Measurements from ENCODE around the gene SERGEF. TPM values are rescaled to one million over a fixed set of nuclear protein-coding genes. Genes with fewer than 3 reads are reported as not detected.

Gene SERGEF
- total and polyA plus RNA-seq, 4 donors: 20.2 to 85.0 (median 26.9) TPM

DNA sequence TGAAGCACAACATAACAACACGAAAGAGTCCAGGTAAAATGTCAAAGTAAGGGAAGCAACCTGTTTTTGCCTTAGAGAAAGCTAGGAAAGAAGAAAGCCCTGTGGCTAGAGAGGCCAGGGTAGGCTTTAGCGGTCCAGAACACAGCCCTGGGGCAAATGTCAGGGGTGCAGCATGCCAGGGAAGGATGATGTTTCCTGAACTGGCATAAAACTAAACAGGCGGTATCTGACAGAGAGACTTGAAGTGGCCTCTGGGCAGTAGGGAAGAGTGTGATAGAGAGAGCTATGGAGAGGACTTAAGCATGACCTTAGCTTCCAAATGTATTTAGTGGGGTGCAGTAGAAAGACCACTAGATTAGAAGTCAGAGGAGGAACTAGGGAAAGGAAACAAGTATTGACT, 174.7 kb downstream of the SERGEF start:
- 96 to 97% methylated on average over 3 of the region's 3 CpGs for WGBS, 2 donors
- H3K36me3 ChIP-seq (ENCODE audit: control insufficient read depth in 4 of 4, insufficient read depth in 4 of 4, low read length in 4 of 4): no peaks in the 10 kb centered on the region
- no peaks in the 10 kb centered on the region for H3K4me1 ChIP-seq (ENCODE audit: control insufficient read depth in 5 of 5, insufficient read depth in 5 of 5, low read length in 5 of 5)
- no peak overlapping the region for H3K27ac ChIP-seq (ENCODE audit: low read depth in 1 of 2, low read length in 1 of 2)
- H3K9me3 ChIP-seq (ENCODE audit: control insufficient read depth in 4 of 4, insufficient read depth in 3 of 4, low read length in 3 of 4): no peaks in the 10 kb centered on the region
- TF ChIP-seq CTCF (IDR thresholded peaks at IDR 0.05; ENCODE audit: control extremely low read depth, extremely low read depth): no peak
- H3K4me3 ChIP-seq: no peak overlapping the region
- ATAC-seq (ENCODE audit: insufficient read depth, low FRiP score) (no peak), DNase-seq (no peak)
- no peaks in the 10 kb centered on the region for H3K27me3 ChIP-seq (ENCODE audit: control insufficient read depth in 3 of 3, insufficient read depth in 3 of 3, low read length in 2 of 3)
- H3K9ac ChIP-seq (ENCODE audit: insufficient read depth in 1 of 2, low read length in 2 of 2): no peak overlapping the region

DNA sequence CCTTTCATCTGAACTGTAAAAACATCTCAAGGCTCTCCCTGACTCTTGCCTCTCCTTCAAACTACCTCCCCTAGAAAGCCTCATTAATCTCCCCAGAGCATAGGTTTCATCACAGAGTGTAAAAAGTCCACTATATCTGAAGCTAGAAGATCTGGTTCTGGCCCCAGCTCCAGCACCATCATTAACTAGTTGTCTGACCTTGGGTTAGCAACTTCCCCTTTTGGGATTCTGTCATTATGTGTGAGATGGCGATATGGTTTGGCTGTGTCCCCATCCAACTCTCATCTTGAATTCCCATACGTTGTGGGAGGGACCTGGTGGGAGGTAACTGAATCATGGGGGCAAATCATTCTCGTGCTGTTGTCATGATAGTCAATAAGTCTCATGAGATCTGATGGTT, 181.0 kb downstream of the SERGEF start:
- TF ChIP-seq CTCF (IDR thresholded peaks at IDR 0.05; ENCODE audit: control extremely low read depth, extremely low read depth): no peak
- H3K36me3 ChIP-seq (ENCODE audit: control insufficient read depth in 4 of 4, insufficient read depth in 4 of 4, low read length in 4 of 4): no peaks in the 10 kb centered on the region
- no peak overlapping the region for H3K27ac ChIP-seq (ENCODE audit: low read depth in 1 of 2, low read length in 1 of 2)
- H3K4me1 ChIP-seq (ENCODE audit: control insufficient read depth in 5 of 5, insufficient read depth in 5 of 5, low read length in 5 of 5): peaks cover 0 to 8% (median 3%) of the 10 kb centered on the region in 5 donors
- 92 to 95% methylated on average over 3 of the region's 3 CpGs for WGBS, 2 donors
- no peak overlapping the region for H3K9ac ChIP-seq (ENCODE audit: insufficient read depth in 1 of 2, low read length in 2 of 2)
- H3K4me3 ChIP-seq: no peak overlapping the region
- DNase-seq: no peak
- H3K27me3 ChIP-seq (ENCODE audit: control insufficient read depth in 3 of 3, insufficient read depth in 3 of 3, low read length in 2 of 3): no peaks in the 10 kb centered on the region
- H3K9me3 ChIP-seq (ENCODE audit: control insufficient read depth in 4 of 4, insufficient read depth in 3 of 4, low read length in 3 of 4): no peaks in the 10 kb centered on the region
- ATAC-seq (ENCODE audit: insufficient read depth, low FRiP score): no peak

DNA sequence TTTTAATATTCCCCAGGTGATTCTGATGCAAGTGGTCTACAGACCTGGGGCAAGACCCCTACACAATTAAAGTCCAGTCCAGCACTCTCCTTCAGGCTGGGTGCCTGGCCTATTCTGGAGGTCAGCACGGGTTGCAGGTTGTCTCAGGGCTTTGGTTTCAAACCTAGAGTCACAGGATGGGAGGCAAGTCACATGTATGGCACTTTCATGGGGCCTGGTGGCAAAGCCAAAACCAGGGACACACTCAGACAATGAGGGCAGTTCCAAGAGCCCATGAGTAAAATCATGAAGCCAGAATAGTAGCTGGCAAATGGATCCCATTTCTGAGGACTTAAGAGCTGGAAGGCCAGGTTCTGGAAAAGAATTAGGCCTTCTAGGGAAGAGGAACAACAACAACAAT, 181.6 kb downstream of the SERGEF start:
- no peak for DNase-seq
- H3K4me3 ChIP-seq: no peak overlapping the region
- ATAC-seq (ENCODE audit: insufficient read depth, low FRiP score): no peak
- H3K36me3 ChIP-seq (ENCODE audit: control insufficient read depth in 4 of 4, insufficient read depth in 4 of 4, low read length in 4 of 4): no peaks in the 10 kb centered on the region
- H3K27me3 ChIP-seq (ENCODE audit: control insufficient read depth in 3 of 3, insufficient read depth in 3 of 3, low read length in 2 of 3): no peaks in the 10 kb centered on the region
- no peak for TF ChIP-seq CTCF (IDR thresholded peaks at IDR 0.05; ENCODE audit: control extremely low read depth, extremely low read depth)
- H3K4me1 ChIP-seq (ENCODE audit: control insufficient read depth in 5 of 5, insufficient read depth in 5 of 5, low read length in 5 of 5): peaks cover 0 to 8% (median 3%) of the 10 kb centered on the region in 5 donors
- H3K27ac ChIP-seq (ENCODE audit: low read depth in 1 of 2, low read length in 1 of 2): no peak overlapping the region
- H3K9me3 ChIP-seq (ENCODE audit: control insufficient read depth in 4 of 4, insufficient read depth in 3 of 4, low read length in 3 of 4): no peaks in the 10 kb centered on the region
- WGBS, 2 donors: 89 to 96% methylated on average over 1 of the region's 1 CpG
- H3K9ac ChIP-seq (ENCODE audit: insufficient read depth in 1 of 2, low read length in 2 of 2): no peak overlapping the region

DNA sequence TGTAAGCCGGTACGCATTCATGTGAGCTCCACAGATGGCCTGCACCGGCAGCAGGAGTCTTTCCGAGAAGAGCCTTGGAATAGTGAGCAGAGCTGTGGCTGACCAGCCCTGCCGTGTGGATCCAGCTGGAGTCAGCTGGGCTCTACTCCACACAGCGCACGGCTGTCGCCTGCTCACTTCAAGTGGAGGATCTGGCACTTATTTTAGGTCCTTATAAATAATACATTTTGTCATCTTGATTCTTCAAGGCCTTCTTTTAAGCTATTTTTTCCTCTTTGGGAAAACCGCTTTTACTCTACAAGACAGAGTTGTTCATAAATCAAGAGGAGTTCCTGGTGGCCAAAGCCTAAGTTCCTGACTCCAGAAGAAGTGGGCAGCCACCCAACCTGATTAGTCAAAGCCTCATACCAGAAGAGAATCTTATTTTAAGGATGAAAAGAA, 184.5 kb downstream of the SERGEF start:
- H3K4me3 ChIP-seq: no peak overlapping the region
- no peaks in the 10 kb centered on the region for H3K9me3 ChIP-seq (ENCODE audit: control insufficient read depth in 4 of 4, insufficient read depth in 3 of 4, low read length in 3 of 4)
- no peak overlapping the region for H3K27ac ChIP-seq (ENCODE audit: low read depth in 1 of 2, low read length in 1 of 2)
- H3K36me3 ChIP-seq (ENCODE audit: control insufficient read depth in 4 of 4, insufficient read depth in 4 of 4, low read length in 4 of 4): no peaks in the 10 kb centered on the region
- H3K4me1 ChIP-seq (ENCODE audit: control insufficient read depth in 5 of 5, insufficient read depth in 5 of 5, low read length in 5 of 5): peaks cover 0 to 8% (median 3%) of the 10 kb centered on the region in 5 donors
- TF ChIP-seq CTCF (IDR thresholded peaks at IDR 0.05; ENCODE audit: control extremely low read depth, extremely low read depth): no peak
- WGBS, 2 donors: 70 to 82% methylated on average over 9 of the region's 9 CpGs
- peak; percentile 80 to 92 (median 81) for DNase-seq
- ATAC-seq (ENCODE audit: insufficient read depth, low FRiP score): no peak
- H3K9ac ChIP-seq (ENCODE audit: insufficient read depth in 1 of 2, low read length in 2 of 2): no peak overlapping the region
- no peaks in the 10 kb centered on the region for H3K27me3 ChIP-seq (ENCODE audit: control insufficient read depth in 3 of 3, insufficient read depth in 3 of 3, low read length in 2 of 3)

All from lung (tissue), 12 donors.